HG03378 (cell line): Measurements from ENCODE around the gene ARFGEF3.

ENCODE experiments used
- ATAC-seq: cut with Tn5 transposase; IDR thresholded peaks from one replicate; pipeline ENCODE4 v1.9.1; 2021; ENCODE audit warnings: mild to moderate bottlenecking, moderate library complexity; ENCODE audit not compliant: unreplicated experiment

Gene ARFGEF3

DNA sequence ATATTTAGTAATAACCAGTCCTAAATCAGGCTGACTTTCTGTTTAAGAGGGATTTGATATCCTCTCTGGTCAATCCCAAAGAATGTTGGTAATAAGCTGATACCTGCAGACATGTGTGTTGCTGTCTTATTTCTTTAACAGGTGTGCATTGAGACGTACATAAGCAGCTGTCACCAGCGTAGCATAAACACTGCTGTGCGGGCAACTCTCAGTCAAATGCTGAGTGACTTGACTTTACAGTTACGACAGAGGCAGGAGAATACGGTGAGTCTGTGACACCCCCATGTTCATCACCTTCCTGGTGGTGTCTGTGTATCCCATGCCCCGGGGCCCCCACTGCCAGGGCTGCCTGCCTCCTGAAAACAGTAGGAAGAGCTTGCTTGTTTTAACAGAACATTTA, 76.6 kb downstream of the ARFGEF3 start:
- no peak for ATAC-seq

DNA sequence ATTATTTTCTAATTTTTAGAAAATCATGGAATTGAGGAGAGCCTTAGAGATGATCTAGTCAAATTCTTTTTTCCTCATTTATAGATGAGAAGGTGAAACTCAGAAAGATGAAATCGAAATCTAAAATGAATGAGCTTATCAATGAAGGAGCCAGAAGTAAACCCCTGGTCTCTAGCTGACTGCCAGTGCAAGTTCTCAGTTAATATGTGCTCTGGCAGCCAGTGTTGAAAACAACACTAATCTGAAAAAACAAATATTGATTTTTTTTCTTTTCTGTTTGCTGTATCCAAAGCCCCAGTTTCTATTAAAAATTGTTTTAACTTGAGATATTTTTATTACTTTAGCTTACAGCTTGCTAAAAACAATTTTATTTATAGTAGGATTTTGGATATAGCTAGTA, 78.0 kb downstream of the ARFGEF3 start:
- ATAC-seq: no peak

DNA sequence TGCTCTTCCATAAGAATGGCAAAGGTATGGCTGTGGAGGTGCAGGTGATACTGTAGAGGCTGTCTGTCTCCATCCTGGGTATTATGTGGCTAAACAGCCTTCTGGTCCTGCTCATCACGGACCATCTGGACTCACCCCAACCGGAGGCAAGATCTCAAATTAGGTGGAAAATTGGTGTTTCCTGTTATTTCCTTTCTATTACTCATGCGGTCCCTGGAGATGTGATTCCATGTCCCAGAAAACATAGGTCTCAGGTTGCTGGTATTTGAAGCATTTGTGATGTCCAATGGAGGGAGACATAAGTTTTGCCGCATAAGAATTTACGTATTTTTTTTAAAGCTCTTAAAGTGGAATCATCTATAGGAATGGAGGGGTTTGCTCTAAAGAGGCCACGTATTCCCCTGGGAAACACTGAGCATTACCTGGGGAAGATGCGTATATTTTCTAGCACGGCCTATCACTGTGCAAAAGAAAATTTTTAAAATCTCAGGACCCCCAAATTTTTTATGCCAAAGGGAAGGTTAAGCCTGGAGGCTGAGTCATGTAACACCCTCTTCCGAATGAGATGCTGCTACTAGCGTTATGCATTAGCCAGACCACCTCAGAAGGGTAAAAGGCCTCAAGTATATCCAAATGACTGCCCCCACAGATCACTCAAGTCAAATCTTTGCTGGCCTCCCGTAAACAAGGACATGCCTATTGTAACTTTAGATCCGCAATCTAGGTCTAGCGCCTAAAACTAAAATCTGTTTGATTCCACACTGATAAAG, 78.9 kb downstream of the ARFGEF3 start:
- no peak for ATAC-seq

DNA sequence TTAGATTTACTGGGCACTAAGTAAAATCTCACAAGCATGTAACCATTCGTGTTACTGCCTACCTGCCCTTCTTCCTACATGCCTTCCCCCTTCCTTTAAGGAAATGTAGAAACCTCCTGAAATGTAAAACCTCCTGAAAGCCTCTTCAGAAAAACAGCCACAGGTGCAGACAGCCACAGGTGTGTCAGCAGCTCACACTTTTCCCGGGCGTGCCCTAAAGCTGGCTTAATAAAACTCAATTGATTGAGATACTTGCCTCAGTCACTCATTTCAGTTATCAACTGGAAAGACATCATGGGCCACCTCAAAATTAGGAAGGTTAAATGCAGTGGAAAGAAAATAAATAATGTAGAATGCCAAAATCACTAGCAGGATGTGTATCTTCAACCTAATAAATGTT, 79.6 kb downstream of the ARFGEF3 start:
- no peak for ATAC-seq

DNA sequence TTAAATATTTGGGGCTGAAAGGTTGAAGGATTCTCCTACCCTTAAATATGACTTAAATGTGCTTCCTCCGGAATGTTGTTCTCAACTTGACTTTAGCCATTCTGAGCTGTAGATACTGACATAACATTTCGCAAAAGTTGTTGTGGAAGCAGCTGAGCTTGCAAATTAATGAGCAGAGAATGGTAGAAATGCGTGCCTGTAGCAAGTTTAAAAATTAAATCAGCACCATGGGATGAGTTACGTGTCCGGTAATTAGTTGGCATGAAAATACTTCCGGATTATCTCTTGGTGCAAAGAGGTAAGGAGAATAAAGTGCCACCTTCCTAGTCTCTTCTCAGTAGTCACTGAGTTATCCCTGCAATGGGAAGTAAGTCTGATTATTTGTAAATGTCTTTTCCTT, 80.2 kb downstream of the ARFGEF3 start:
- ATAC-seq: no peak

DNA sequence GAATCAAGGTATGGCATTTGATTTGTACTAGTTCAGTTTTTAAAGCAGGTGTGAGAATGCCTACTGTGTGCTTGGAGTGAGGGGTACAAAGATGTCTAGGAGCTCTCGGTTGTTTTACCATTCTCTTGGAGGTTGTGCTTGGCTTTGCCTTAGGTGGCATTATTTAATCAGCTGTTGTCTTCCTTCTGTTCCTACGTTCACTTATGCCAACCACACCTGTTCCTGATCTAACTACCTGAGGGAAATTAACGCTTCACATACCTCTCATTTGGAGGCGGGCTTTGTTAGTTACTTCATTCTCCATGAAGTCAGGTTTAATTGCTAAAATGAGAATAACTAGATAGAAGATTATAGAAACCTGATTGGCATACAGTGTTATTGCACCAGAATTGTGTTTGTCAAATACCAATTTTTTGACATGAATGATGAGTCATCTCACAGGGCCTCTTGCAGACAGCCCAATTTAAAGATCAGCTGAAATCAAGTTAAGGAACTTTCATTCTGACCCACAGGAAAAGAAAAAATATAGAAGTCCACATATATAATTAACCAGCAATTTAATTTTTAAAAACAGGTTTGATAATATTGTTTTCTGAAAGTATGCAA, 81.4 kb downstream of the ARFGEF3 start:
- no peak for ATAC-seq

DNA sequence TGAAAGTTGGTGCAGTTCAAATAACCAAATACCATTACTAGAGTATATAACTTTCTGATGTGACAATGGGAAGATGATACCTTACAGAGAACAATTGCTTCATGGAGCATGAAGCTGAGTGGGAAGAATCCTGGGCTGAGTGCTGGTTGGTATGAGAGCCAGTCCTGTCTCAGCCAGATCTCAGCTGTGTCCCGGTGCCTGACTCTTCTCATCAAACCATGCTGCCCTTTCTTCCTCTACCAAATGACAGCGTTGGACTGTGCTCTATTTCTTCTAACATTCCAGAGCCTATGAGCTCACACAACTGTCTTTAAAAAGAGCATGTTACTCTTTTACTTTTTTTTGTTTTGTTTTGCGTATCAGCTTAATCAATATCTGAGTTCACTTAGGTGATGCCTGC, 84.0 kb downstream of the ARFGEF3 start:
- no peak for ATAC-seq

DNA sequence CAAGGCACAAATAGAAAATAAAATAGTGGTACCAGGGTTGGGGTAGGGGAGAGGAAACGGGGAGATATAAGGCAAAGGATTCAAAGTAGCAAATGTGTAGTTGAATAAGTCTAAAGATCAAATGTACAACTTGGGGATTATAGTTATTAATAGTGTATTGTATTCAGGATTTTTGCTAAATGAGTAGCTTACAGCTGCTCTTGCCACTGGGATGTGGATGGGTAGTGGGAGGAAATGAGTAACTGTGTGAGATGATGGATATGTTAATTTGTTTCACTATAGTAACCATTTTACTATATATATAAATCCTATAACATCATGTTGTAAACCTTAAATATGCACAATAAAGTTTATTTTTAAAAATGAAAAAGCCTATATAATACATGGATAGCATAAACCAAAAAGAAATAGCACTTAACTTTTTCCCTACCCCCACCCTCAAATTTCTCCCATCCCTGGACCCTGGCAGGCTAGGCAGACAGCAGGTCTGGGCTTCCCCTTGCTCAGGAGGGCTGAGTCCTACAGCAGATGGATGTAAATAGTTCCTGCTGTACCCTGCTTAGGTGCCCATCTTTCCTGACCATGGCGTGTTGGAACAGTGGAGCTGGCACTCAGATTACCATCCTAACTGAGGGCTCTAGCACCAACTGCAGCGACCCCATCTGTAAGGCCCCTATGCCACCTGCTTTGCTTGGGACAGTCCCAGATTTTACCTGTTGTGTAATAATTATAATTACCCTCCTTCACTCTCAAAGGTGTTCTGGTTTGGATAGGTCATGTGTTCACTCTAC, 85.1 kb downstream of the ARFGEF3 start:
- ATAC-seq: no peak

DNA sequence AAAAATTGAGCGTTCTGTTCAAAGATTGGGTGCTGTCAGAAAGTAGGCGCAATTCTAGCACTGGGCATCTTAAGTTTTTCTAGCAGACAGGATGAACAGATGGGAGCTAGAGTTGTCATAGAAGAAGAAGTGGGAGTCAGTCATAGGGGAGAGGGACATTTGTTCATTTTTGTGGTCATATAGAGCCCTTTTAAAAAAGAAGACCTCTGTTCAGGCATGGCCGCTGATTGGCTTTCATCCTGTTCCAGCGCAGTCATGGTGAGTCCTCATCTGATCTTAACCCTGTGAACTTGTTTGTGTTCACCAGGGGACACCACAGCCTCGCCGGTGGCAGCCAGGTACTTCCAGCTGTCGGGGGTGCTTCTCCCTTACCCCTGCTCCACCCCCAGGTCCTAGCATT, 86.3 kb downstream of the ARFGEF3 start:
- ATAC-seq: no peak

DNA sequence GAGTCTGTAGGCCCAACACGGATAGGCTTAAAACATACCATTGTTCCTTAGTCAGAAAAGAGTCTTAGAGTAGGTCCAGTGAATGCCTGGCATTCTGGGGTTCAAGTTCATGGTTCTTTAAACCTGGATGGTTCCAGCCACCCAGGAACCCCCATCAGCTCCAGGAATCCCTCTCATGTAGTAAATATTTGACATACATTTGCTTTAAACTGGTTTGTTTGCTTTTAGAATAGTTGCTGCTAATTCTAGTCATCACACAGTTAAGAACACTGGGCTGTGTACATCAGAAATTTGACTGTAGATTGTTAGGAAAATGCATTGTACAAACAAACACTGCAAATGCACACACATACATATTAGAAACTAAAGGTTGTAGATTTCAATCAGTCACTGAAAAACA, 87.1 kb downstream of the ARFGEF3 start:
- ATAC-seq: no peak

DNA sequence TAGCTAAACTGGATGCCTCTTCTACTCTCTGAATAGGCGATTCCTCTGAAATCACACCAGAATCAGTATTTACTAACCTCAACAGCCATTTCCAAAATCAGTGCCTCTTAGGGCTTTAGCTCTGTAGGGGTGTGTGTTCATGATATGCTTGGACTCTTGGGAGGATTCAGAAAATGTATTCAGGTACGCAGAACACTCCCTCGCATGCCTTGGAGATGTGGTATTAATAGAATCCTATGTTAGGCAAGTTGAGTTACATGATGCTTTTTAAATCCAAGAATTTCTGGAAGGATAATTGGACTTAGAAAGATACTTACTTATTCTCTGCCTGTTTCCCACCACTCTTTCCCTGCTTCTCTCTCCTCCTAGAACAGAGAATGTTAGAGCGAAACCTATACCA, 88.3 kb downstream of the ARFGEF3 start:
- no peak for ATAC-seq

DNA sequence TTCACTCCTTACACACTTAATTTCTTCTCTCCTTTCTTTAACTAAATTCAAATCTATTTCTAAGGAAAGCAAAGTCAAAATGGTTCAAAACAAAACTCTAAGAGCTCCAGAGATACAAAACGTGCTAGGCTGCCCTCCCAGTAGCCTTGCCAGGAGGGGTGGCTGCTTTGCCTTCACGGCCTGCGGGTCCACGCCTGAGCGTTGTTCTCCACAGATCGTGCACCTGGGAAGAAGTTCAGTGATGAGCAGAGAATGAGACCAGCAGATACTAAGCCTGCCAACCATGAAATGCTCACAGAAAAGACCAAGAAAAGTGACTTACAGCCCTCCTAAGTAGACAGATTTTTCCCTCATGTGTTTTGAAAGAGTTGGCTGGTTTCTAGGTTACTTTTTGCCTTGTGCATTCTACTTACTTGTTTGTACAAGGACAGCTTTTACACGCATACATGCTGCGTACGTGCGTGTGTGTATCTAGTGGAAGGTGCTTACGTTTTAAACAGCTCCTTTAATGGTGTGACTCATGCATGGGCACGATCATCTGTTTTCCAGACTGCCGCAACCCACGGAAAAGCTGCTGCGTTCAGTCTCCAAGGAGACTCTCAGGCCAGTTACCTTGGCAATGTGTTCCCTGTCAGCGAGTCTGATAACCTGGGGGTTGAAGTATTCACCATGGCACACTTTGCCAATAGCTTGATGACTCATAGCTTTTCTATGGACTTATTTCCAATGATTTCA, 88.9 kb downstream of the ARFGEF3 start:
- ATAC-seq: no peak

DNA sequence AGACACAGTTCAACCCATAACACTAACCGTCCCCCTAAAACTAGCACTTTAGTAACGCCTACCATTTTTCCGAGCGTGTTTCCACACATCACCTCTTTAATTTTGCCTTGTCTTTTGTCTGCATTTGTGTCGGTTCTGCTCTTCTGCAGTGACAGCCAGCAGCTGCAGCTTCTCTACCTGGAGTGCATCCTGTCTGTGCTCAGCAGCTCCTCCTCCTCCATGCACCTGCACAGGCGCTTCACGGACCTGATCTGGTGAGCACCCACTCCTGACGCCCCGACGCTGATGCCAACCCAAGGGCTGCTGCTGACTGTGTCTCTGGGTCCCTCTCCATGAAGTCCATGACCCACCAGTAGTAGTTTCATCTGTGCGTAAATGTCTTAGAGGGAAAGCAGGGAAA, 92.0 kb downstream of the ARFGEF3 start:
- ATAC-seq: no peak

DNA sequence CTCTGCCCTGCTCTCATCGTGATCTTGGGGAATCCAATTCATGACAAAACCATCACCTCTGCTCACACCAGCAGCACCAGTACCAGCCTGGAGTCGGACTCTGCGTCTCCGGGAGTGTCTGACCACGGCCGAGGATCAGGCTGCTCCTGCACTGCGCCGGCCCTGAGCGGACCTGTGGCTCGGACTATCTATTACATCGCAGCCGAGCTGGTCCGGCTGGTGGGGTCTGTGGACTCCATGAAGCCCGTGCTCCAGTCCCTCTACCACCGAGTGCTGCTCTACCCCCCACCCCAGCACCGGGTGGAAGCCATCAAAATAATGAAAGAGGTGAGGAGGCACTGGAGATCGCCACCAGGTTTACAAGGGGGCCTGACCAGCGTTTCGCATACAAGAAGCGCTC, 93.7 kb downstream of the ARFGEF3 start:
- no peak for ATAC-seq

DNA sequence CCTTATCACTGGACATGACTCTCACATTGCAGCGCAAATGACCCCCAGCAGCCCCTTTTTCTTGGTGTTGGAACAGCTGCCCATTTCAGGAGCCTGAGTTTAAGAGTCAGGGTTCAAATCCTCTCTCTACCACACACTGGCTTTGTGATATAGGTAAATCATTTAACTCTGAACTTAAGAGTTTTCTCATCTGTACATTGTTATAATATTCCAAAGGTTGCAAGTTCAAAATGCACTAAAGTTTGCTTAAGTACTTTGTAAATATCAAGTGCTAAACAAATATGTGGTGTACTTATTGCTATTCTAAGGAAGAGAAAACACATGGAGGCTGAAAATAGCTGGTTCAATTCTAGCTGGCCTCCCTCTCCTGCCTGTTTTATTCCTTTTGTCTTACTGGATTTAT, 95.9 kb downstream of the ARFGEF3 start:
- no peak for ATAC-seq

DNA sequence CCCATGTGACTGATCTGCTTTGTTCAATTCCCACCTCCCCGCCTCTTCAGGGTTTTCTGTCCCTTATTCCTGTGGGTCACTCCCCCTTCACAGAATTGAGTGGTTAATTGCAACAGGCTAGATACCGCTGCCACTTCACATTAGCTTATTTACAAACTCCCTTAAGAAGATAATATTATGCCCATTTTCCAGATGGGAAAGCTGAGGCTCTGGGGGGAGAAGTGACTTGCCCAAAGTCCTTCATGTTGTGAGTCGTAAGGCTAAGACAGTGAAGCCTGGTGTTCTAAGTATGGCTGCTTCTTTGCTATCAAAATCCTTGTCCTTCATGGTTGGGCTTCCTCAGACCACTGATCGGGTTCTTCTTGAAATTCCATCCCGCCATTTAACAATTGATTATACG, 96.5 kb downstream of the ARFGEF3 start:
- ATAC-seq: no peak

DNA sequence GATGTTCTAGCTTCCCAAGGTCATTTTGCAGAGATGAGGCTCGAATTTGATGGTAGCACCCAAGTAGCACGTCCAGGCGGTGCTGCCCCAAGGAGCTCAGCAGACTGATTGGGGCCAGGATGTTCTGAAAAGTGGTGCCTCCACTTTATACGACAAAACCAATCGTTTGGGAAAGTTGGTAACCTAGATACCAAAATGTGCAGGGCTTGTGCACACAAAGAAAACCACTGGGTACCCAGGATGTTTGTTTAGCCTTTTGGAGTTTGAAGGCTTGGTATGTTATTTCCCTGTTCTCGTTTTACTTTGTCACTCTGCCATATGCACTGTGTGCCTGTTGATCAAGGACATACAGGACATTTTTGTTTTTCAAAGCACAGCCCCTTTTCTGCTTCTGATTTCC, 97.3 kb downstream of the ARFGEF3 start:
- ATAC-seq: no peak

DNA sequence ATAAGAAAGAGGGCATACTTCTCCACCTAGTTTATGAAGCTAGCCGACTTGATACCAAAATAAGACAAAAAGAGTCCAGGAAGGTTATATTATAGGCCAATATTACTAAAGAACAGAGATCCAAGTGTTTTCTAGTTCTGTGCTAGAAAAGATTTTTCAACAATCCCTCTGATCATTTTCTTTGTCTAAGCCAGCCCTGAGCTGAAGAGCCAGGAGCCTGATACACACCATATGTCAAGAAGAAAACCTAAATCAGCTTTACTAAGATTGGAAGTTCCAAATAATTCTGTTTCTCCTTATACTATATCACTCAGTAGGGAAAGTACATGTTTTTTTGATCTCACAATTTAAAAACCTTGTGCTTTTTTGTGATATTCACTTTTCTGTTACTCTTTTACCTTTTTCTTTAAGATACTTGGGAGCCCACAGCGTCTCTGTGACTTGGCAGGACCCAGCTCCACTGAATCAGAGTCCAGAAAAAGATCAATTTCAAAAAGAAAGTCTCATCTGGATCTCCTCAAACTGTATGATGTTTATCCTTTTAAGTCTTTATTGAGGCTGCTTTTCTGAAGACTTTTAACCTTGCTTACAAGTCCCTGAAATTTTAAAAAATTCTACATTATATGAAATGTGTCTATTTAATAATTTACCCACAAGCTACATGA, 99.5 kb downstream of the ARFGEF3 start:
- ATAC-seq: no peak

DNA sequence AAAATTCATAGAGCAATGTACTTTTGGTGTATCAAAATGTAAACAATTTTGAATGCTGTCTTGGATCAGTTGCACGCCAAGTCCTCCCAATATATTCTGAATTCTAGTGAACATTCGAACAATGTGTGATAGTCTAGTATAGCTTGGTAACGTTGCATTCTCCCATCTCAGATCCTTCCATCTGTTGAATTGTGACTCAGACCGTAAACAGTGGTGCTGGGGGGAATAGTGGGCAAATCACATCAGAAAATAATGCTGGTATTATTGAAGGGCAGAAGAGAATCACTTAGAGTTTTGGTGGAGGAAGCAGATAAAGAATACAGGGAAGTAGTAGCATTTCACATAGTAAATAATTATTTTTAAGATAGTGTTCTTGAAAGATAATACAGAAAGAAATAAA, 102.2 kb downstream of the ARFGEF3 start:
- ATAC-seq: no peak

DNA sequence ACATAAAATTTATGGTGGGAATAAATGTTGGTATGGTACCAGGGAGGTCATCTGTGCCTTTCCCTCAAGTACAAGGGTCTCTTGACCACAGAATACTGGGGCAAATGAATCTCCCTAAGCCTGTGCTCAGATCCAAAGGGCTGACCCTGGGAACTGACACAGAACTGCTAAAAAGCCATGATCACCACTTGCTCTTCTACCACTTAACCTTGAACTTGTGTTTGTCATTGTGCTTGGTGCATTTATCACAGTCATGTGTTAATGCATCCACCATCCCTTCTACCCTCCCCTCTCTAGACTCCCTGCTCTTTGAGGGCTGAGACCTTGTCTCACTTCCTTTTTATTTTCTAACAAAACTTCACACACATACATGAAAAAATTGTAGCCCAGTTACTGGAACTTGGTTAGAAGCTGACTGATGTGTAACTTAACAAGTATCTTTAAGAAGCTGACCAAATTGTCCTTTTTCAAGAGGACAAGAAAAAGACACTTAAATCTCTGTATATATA, 102.7 kb downstream of the ARFGEF3 start:
- ATAC-seq: no peak

DNA sequence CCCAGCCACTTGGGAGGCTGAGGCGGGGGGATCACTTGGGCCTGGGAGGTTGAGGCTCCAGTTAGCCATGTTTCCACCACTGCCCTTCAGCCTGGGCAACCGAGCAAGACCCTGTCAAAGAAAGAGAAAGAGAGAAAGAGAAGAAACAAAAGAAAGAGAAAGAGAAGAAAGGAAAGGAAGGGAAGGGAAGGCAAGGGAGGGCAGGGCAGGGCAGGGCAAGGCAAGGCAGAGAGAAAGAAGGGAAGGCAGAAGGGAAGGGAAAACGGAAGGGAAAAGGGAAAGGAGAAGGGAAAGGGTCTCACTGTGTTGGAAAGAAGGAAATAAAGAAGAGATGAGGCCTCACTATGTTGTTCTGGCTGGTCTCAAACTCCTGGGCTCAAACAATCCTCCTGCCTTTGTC, 104.4 kb downstream of the ARFGEF3 start:
- ATAC-seq: no peak
